ENCODE measurements around the gene EGR4. TPM values are rescaled to one million over a fixed set of nuclear protein-coding genes. Genes with fewer than 3 reads are reported as not detected.

The EGR4 gene
- polyA plus RNA-seq (2011; rRNA removed) (not detected in 2 replicates), polyA minus RNA-seq (2011; rRNA and poly(A)+ RNA removed) (not detected in 2 replicates)

DNA sequence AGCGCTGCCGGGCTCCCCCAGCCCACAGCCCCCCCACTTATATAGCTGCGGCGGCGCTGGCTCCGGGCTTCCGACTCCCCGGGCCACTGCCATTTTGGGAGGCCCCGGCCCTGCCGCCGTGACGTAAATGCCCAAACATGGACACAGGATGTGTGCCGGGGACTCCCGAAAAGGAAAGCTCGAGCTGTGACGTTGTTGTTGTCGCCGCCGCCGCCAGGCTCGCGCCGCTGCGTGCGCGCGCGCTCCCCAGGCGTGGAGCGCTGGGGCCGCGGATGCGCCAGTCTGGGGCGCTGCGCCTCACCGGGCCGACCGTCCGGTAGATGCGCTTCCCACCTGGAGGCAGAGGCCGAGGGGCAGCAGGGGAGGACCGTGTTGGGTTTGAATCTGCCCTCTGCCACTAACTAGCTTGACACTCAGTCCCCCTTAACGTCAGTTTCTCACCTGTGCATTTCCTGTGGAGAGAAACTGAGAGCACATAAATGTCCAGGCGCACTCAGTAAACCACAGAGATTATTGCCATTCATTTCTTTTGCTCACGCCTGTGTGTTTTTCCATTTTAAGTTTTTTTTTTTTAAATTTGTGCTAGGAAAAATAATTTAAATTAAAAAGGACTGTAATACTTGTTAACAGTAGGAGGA, at the start of gene EGR4:
TSS of gene EGR4 (minus strand) at position 15 of the 638 bp plus-strand sequence. CDS start 231 bp downstream, outside the sequence.
- POLR2A ChIA-PET: no interaction called here
- Histone ChIP-seq H3K27me3 (ENCODE audit: control insufficient read depth, insufficient read depth, low read length) (peaks cover 64% of the 10 kb centered on the region), H3K4me3 (ENCODE audit: low read depth, low read length) (peak within 1 kb of the TSS; percentile 54), H3K9me3 (ENCODE audit: control insufficient read depth, insufficient read depth, low read length) (no peaks in the 10 kb centered on the region; the same call in 1 of the 2 replicates), H3K27ac (ENCODE audit: low read depth, low read length) (no peak within 1 kb of the TSS)
- CTCF ChIA-PET: no interaction called here
- TF ChIP-seq, protein P1, sequence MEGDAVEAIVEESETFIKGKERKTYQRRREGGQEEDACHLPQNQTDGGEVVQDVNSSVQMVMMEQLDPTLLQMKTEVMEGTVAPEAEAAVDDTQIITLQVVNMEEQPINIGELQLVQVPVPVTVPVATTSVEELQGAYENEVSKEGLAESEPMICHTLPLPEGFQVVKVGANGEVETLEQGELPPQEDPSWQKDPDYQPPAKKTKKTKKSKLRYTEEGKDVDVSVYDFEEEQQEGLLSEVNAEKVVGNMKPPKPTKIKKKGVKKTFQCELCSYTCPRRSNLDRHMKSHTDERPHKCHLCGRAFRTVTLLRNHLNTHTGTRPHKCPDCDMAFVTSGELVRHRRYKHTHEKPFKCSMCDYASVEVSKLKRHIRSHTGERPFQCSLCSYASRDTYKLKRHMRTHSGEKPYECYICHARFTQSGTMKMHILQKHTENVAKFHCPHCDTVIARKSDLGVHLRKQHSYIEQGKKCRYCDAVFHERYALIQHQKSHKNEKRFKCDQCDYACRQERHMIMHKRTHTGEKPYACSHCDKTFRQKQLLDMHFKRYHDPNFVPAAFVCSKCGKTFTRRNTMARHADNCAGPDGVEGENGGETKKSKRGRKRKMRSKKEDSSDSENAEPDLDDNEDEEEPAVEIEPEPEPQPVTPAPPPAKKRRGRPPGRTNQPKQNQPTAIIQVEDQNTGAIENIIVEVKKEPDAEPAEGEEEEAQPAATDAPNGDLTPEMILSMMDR (IDR thresholded peaks at IDR 0.05; ENCODE audit: low read depth, low read length): no peak
- no peak for DNase-seq (ENCODE audit: low read depth, low spot score)

DNA sequence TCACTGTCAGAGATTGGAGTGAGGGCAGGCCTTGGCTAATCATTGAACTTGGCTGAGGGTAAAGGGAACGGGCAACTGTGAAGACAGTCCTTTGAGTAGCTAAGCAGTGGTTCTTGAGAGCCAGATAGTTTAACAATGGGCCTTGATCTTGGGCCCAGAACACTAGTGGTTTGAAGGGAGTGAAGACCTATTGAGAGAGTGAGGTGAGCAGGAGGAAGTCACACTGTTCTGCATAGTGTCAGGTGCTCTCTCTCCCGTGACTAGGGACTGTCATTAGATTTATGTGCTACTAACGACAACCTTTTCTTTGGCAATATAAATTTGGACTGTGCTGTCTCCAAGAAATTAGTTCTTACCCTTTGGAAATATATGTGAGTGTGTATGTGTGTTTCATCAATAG, 47.7 kb upstream of the EGR4 start:
- peaks cover 6% of the 10 kb centered on the region for H3K27me3 ChIP-seq (ENCODE audit: control insufficient read depth, insufficient read depth, low read length)
- TF ChIP-seq, protein P1 (IDR thresholded peaks at IDR 0.05; ENCODE audit: low read depth, low read length): no peak
- no peak overlapping the region for H3K4me3 ChIP-seq (ENCODE audit: low read depth, low read length)
- POLR2A ChIA-PET: no interaction called here
- no peak overlapping the region for H3K27ac ChIP-seq (ENCODE audit: low read depth, low read length)
- CTCF ChIA-PET: no interaction called here
- DNase-seq (ENCODE audit: low read depth, low spot score): no peak
- no peaks in the 10 kb centered on the region for H3K9me3 ChIP-seq (ENCODE audit: control insufficient read depth, insufficient read depth, low read length)

DNA sequence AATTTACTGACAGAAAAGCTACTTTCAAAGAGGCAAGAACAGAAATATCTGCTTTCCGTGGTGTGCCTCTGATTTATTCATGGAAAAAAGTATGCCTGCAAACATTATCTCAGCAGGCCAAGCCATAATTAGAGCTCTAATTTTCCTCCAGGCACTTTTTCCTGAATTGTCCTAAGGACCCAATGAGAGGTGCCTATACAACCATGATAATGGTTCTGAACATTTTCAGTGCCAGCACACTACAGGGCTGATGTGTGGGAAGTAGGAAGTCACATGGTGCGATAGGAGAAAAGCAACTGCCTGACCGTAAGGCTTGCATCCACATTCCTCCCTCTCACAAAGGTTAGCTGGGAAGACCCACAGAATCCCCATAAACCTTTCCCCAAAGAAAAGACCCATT, 45.9 kb upstream of the EGR4 start:
- Histone ChIP-seq H3K4me3 (ENCODE audit: low read depth, low read length) (no peak overlapping the region), H3K27ac (ENCODE audit: low read depth, low read length) (no peak overlapping the region), H3K27me3 (ENCODE audit: control insufficient read depth, insufficient read depth, low read length) (peaks cover 6% of the 10 kb centered on the region), H3K9me3 (ENCODE audit: control insufficient read depth, insufficient read depth, low read length) (no peaks in the 10 kb centered on the region)
- DNase-seq (ENCODE audit: low read depth, low spot score): no peak
- ChIA-PET POLR2A (no interaction called here), CTCF (no interaction called here)
- TF ChIP-seq, protein P1 (IDR thresholded peaks at IDR 0.05; ENCODE audit: low read depth, low read length): no peak

DNA sequence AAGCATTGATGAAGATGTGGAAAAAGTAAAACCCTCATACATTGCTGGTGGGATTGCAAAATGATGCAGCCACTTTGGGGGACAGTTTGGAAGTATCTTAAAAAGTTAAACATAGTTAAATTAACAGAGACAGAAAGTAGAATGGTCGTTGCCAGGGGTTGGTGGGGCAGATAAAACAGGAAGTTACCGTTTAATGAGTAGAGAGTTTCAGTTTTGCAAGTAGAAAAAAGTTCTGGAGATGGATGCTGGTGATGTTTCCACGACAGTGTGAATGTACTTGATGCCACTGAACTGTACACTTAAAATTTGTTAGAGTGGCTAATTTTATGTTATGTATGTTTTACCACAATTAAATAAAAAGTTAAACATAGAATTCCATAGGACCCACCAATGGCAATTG, 44.5 kb upstream of the EGR4 start:
- Histone ChIP-seq H3K9me3 (ENCODE audit: control insufficient read depth, insufficient read depth, low read length) (no peaks in the 10 kb centered on the region), H3K27me3 (ENCODE audit: control insufficient read depth, insufficient read depth, low read length) (peaks cover 6% of the 10 kb centered on the region), H3K27ac (ENCODE audit: low read depth, low read length) (no peak overlapping the region), H3K4me3 (ENCODE audit: low read depth, low read length) (no peak overlapping the region)
- ChIA-PET CTCF (no interaction called here), POLR2A (no interaction called here)
- no peak for DNase-seq (ENCODE audit: low read depth, low spot score)
- TF ChIP-seq, protein P1 (IDR thresholded peaks at IDR 0.05; ENCODE audit: low read depth, low read length): no peak

DNA sequence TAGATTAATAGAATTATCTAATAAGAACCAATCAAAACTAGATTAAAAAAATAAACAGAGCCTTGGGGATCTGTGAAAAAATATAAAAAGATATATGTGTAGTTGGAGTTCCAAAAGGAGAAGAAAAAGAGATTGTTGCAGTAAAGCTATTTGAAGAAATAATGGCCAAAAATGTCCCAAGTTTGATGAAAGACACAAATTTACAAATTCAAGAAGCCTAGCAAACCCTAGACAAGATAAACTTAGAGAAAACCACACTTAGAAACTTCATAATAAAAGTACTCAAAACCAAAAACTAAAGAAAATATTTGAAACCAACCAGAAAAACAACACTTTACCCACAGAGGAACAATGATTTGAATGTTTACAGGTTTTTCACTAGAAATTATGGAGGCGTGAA, 41.3 kb upstream of the EGR4 start:
- Histone ChIP-seq H3K9me3 (ENCODE audit: control insufficient read depth, insufficient read depth, low read length) (no peaks in the 10 kb centered on the region), H3K27ac (ENCODE audit: low read depth, low read length) (no peak overlapping the region), H3K4me3 (ENCODE audit: low read depth, low read length) (no peak overlapping the region), H3K27me3 (ENCODE audit: control insufficient read depth, insufficient read depth, low read length) (peaks cover 6% of the 10 kb centered on the region)
- CTCF ChIA-PET: interaction anchor here (1.2 kb wide), 1 partner anchor 123 kb away, joined by 4 read pairs; no protein-coding TSS in a partner anchor
- TF ChIP-seq, protein P1 (IDR thresholded peaks at IDR 0.05; ENCODE audit: low read depth, low read length): no peak
- DNase-seq (ENCODE audit: low read depth, low spot score): no peak
- POLR2A ChIA-PET: no interaction called here

Measured in AG04450 (cell line).